GM23248 (cell line): Measurements from ENCODE around the gene LARP1B.
"Not testable (repeated sequence)": the region's sequence is repeated elsewhere in the genome, so short reads cannot be mapped to it uniquely, and the experiment has no call there.

Experiments used
- EZH2 ChIP-seq: fragments of 200-600 bp; sonication (generic); IDR thresholded peaks from 2 replicates; pipeline ENCODE4 v1.6.1; 2018; ENCODE audit warnings: antibody characterized with exemption, mild to moderate bottlenecking; ENCODE audit not compliant: insufficient read depth, poor library complexity, severe bottlenecking
- EZH2phosphoT487 ChIP-seq: fragments of 200-600 bp; sonication (generic); IDR thresholded peaks from 2 replicates; pipeline ENCODE4 v1.6.1; 2018; ENCODE audit warnings: antibody characterized with exemption, moderate library complexity, mild to moderate bottlenecking, low read depth; ENCODE audit not compliant: insufficient read depth

DNA sequence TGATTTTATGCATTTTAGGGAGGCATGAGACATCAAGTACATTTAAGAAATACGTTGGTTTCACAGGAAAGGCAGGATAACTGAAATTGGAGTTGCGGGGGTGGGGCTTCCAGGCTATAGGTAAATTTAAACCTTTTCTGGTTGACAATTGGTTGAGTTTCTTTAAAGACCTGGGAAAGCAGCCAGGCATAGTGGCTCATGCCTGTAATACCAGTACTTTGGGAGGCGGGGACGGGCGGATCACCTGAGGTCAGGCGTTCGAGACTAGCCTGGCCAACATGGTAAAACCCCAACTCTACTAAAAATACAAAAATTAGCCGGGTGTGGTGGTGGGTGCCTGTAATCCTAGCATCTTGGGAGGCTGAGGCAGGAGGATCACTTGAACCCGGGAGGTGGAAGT, 6.2 kb upstream of the LARP1B start:
- TF ChIP-seq EZH2, EZH2phosphoT487: not testable (repeated sequence)
